Progenitor cell of endocrine pancreas (in vitro differentiated cells): Measurements from ENCODE around the gene LRRC32. TPM values are rescaled to one million over a fixed set of nuclear protein-coding genes. Genes with fewer than 3 reads are reported as not detected.

Source experiments
- DNase-seq: peaks from one replicate; pipeline ENCODE4 v3.0.0; 2021; ENCODE audit warnings: low spot score; ENCODE audit not compliant: unreplicated experiment
- H3K27ac Mint-ChIP-seq: 2 replicates; pipeline ENCODE4 v1.8.0; 2021; ENCODE audit warnings: mild to moderate bottlenecking, moderate library complexity, mixed read lengths
- H3K27me3 Mint-ChIP-seq: 2 replicates; pipeline ENCODE4 v1.8.0; 2021; ENCODE audit warnings: mixed read lengths
- H3K36me3 Mint-ChIP-seq: 2 replicates; pipeline ENCODE4 v1.8.0; 2022; ENCODE audit warnings: mixed read lengths; ENCODE audit not compliant: insufficient read depth
- H3K4me1 Mint-ChIP-seq: 2 replicates; pipeline ENCODE4 v1.8.0; 2021; ENCODE audit warnings: low read depth, mixed read lengths
- H3K4me3 Mint-ChIP-seq: 2 replicates; pipeline ENCODE4 v1.8.0; 2021; ENCODE audit warnings: low read depth, mild to moderate bottlenecking, moderate library complexity, mixed read lengths
- H3K9me3 Mint-ChIP-seq: 2 replicates; pipeline ENCODE4 v1.8.0; 2021; ENCODE audit warnings: low read depth, mixed read lengths
- total RNA-seq: library from RNA; stranded (reverse); gene quantifications from 2 replicates; pipeline ENCODE4 v1.2.1, GENCODE V29; 2021
- TF ChIP-seq, protein P1 (sequence below): fragments of 200-600 bp; sonication (generic); IDR thresholded peaks from one replicate; pipeline ENCODE4 v1.5.0; 2021; ENCODE audit warnings: antibody characterized with exemption, mild to moderate bottlenecking; ENCODE audit not compliant: unreplicated experiment

Gene LRRC32
- total RNA-seq, 1 donor from 2014 or later, result 0.14 TPM

GRCh38 chr11:76708972-76709660, 38.6 kb upstream of the LRRC32 start:
- TF ChIP-seq, protein P1, sequence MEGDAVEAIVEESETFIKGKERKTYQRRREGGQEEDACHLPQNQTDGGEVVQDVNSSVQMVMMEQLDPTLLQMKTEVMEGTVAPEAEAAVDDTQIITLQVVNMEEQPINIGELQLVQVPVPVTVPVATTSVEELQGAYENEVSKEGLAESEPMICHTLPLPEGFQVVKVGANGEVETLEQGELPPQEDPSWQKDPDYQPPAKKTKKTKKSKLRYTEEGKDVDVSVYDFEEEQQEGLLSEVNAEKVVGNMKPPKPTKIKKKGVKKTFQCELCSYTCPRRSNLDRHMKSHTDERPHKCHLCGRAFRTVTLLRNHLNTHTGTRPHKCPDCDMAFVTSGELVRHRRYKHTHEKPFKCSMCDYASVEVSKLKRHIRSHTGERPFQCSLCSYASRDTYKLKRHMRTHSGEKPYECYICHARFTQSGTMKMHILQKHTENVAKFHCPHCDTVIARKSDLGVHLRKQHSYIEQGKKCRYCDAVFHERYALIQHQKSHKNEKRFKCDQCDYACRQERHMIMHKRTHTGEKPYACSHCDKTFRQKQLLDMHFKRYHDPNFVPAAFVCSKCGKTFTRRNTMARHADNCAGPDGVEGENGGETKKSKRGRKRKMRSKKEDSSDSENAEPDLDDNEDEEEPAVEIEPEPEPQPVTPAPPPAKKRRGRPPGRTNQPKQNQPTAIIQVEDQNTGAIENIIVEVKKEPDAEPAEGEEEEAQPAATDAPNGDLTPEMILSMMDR, result no peak
- peaks cover 14% of the 10 kb centered on the region for H3K27me3 Mint-ChIP-seq
- H3K4me3 Mint-ChIP-seq, result no peak overlapping the region
- H3K4me1 Mint-ChIP-seq, result peaks cover 3% of the 10 kb centered on the region
- DNase-seq, result no peak
- H3K36me3 Mint-ChIP-seq, result no peaks in the 10 kb centered on the region
- peaks cover 12% of the 10 kb centered on the region for H3K9me3 Mint-ChIP-seq
- no peak overlapping the region for H3K27ac Mint-ChIP-seq

GRCh38 chr11:76707293-76707825, 36.8 kb upstream of the LRRC32 start:
- Mint-ChIP-seq H3K9me3 (peaks cover 12% of the 10 kb centered on the region), H3K4me1 (peaks cover 3% of the 10 kb centered on the region), H3K27me3 (peaks cover 13% of the 10 kb centered on the region), H3K4me3 (no peak overlapping the region), H3K36me3 (no peaks in the 10 kb centered on the region), H3K27ac (no peak overlapping the region)
- no peak for DNase-seq
- TF ChIP-seq, protein P1, result no peak

GRCh38 chr11:76706667-76707066, 36.1 kb upstream of the LRRC32 start:
- H3K4me1 Mint-ChIP-seq, result no peaks in the 10 kb centered on the region
- peaks cover 13% of the 10 kb centered on the region for H3K27me3 Mint-ChIP-seq
- H3K4me3 Mint-ChIP-seq, result no peak overlapping the region
- DNase-seq, result no peak
- peaks cover 12% of the 10 kb centered on the region for H3K9me3 Mint-ChIP-seq
- H3K36me3 Mint-ChIP-seq, result no peaks in the 10 kb centered on the region
- TF ChIP-seq, protein P1, result no peak
- no peak overlapping the region for H3K27ac Mint-ChIP-seq

- Mint-ChIP-seq H3K4me1 (no peaks in the 10 kb centered on the region), H3K9me3 (peaks cover 12% of the 10 kb centered on the region), H3K27ac (no peak overlapping the region), H3K36me3 (no peaks in the 10 kb centered on the region), H3K4me3 (no peak overlapping the region), H3K27me3 (peaks cover 12% of the 10 kb centered on the region)
- DNase-seq, result no peak
- TF ChIP-seq, protein P1, result no peak
Measured at GRCh38 chr11:76705826-76706225, 35.3 kb upstream of the LRRC32 start.

DNA sequence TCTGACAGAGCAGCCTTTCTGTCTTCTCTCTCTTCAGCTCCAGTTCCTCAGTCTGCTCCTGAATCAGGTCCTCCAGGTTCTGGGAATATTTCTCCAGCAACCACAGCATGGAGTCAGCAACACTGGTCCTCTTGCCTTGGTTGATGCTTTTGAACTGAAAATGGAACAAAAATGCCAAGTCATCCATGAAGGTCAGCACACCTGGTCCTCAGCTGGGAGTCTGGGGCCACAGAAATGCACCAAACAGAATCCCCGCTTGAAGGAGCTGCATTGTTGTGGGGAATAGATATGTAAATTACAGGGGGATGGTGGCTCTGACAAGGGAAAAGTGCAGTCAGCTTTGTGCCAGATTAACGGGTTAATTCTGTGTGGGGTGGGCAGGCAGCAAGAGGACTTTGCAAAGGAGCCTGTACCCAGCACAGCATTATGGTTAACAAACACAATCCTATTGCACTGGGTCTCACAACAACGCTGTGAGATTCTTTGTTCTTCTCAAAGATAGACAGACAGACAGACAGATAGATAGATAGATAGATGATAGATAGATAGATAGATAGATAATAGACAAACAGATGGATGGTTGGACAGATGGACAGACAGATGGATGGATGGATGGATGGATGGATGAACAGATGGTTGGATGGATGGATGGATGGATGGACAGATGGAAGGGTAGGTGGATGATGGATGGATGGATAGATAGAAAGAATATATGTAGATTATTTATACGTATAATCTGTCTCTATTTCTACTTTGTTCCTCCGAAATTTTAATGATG, 33.8 kb upstream of the LRRC32 start:
- Mint-ChIP-seq H3K36me3 (no peaks in the 10 kb centered on the region), H3K27me3 (peaks cover 8% of the 10 kb centered on the region), H3K4me1 (no peaks in the 10 kb centered on the region), H3K9me3 (peaks cover 12% of the 10 kb centered on the region), H3K27ac (no peak overlapping the region), H3K4me3 (no peak overlapping the region)
- TF ChIP-seq, protein P1, result no peak
- DNase-seq, result no peak
